ENCODE data around the gene RAB26.
"Not testable (repeated sequence)": the region's sequence is repeated elsewhere in the genome, so short reads cannot be mapped to it uniquely, and the experiment has no call there.

DNA sequence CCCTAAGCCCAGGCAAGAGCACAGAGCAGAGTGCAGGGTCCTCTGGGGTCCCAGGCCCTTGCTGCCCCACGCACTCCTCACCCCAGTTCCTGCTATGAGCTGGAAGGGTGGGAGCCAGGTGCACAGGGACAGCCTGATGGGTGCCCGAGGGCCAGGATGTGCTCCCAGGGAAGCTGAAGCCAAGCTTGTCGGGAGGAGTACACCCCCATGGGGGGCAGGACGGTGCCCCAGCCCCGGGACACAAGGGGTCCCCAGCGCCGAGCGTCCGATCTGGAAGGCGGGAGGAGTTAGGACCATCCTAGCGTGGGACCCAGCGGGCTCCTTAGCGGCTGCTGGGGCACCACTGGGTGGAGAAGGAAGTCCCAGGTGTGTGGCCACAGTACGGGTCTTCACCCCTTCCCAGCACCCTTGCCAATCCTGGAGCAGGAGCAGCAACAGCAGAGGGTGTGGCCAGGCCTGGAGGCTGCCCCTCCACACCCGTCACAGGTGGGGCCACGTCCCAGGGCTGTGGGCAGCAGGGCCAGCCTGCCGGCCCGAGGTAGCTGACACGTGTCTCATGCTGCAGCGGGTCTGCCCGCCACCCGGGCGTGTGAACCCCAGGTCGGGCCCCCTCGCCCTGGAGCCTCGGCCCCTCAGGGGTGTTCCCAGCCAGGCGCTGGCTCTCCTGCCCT, 24.6 kb upstream of the RAB26 start:
- TF ChIP-seq, protein P1, sequence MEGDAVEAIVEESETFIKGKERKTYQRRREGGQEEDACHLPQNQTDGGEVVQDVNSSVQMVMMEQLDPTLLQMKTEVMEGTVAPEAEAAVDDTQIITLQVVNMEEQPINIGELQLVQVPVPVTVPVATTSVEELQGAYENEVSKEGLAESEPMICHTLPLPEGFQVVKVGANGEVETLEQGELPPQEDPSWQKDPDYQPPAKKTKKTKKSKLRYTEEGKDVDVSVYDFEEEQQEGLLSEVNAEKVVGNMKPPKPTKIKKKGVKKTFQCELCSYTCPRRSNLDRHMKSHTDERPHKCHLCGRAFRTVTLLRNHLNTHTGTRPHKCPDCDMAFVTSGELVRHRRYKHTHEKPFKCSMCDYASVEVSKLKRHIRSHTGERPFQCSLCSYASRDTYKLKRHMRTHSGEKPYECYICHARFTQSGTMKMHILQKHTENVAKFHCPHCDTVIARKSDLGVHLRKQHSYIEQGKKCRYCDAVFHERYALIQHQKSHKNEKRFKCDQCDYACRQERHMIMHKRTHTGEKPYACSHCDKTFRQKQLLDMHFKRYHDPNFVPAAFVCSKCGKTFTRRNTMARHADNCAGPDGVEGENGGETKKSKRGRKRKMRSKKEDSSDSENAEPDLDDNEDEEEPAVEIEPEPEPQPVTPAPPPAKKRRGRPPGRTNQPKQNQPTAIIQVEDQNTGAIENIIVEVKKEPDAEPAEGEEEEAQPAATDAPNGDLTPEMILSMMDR (IDR thresholded peaks at IDR 0.05) = not testable (repeated sequence)
- peak in 1 of 2 donors; percentile 3 for TF ChIP-seq POLR2AphosphoS5 (IDR thresholded peaks at IDR 0.05; ENCODE audit: insufficient read depth in 1 of 2, low read depth in 1 of 2)
- TF ChIP-seq POLR2A (IDR thresholded peaks at IDR 0.05) = not testable (repeated sequence)

Data from vagina (tissue), 2 donors.